Measurements from ENCODE around the gene SDK2. TPM values are rescaled to one million over a fixed set of nuclear protein-coding genes. Genes with fewer than 3 reads are reported as not detected.

Gene SDK2
- total and polyA plus RNA-seq, 2 of the 8 experiments (the other 6 are each of a cell fraction or from before 2014, with no cell fraction given), result 3.9 to 4.1 TPM

DNA sequence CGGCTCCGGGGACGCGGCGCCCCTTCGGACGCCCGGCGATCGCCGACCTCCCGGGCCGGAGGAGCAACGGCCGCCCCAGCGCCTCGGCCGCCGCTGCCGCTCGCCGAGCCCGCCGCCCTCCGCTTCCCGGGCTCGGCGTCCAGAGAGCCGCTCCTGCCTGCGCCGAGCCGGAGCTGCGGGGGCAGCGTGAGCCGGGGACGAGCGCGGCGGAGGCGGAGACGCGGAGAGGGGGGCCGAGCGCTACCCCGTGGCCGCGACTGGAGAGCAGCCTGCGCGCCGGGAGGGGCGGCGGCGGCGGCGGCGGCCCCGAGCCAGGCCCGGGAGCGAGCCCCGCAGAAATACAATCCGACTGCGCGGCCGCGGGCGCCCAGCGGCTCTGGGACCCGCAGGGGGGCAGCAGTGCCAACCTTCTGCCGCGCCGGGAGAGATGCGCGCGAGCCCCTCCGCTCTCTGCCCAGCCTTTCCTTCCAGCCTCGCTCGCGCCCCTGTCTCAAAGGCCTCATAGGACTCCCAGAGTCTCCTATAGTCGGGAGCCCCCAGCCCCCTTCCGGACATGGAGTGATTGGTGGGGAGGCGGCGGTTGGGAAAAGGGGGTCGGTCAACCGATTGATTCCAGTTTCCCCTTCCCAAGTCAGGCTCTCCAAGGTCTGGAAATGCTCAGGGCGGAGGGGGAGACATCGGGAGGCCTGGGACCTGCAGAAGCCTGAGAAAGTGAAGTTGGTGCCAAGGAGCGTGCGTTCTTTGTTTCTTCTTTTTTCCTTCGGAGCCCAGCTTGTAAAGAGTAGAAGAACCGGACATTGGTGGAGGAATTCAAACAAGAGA is 1.0 kb upstream of the SDK2 start (continued):
- TF ChIP-seq, protein P1, sequence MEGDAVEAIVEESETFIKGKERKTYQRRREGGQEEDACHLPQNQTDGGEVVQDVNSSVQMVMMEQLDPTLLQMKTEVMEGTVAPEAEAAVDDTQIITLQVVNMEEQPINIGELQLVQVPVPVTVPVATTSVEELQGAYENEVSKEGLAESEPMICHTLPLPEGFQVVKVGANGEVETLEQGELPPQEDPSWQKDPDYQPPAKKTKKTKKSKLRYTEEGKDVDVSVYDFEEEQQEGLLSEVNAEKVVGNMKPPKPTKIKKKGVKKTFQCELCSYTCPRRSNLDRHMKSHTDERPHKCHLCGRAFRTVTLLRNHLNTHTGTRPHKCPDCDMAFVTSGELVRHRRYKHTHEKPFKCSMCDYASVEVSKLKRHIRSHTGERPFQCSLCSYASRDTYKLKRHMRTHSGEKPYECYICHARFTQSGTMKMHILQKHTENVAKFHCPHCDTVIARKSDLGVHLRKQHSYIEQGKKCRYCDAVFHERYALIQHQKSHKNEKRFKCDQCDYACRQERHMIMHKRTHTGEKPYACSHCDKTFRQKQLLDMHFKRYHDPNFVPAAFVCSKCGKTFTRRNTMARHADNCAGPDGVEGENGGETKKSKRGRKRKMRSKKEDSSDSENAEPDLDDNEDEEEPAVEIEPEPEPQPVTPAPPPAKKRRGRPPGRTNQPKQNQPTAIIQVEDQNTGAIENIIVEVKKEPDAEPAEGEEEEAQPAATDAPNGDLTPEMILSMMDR (IDR thresholded peaks at IDR 0.05; ENCODE audit: control extremely low read depth in 1 of 3, insufficient read depth in 1 of 3, low read depth in 1 of 3, low read length in 3 of 3), result peak in 1 of 3 experiments; percentile 35; a peak in 2 of 4 replicates
